Cardiac muscle cell (in vitro differentiated cells and primary cell): ENCODE results near the gene GDF11. TPM values are rescaled to one million over a fixed set of nuclear protein-coding genes. Genes with fewer than 3 reads are reported as not detected.

ENCODE experiments used
- DNase-seq, 2 donors: peaks; one replicate each; pipeline versions ENCODE4 v3.0.0 to v3.0.0-alpha.2; 2010 to 2017; ENCODE audit warnings: low read depth in 1 of 2, low spot score in 1 of 2
- H3K27ac ChIP-seq: fragments of 200-600 bp; sonication (generic); 2 replicates; pipeline ENCODE4 v1.5.1; 2016
- H3K27me3 ChIP-seq: fragments of 200-600 bp; sonication (generic); 2 replicates; pipeline ENCODE4 v1.6.0; 2016; ENCODE audit warnings: control low read depth
- H3K36me3 ChIP-seq: fragments of 200-600 bp; sonication (generic); 2 replicates; pipeline ENCODE4 v1.5.1; 2016; ENCODE audit warnings: control low read depth
- H3K4me1 ChIP-seq: fragments of 200-600 bp; sonication (generic); 2 replicates; pipeline ENCODE4 v1.8.1; 2017; ENCODE audit warnings: low read depth, mild to moderate bottlenecking, mixed run types
- H3K4me3 ChIP-seq: fragments of 200-600 bp; sonication (generic); 2 replicates; pipeline ENCODE4 v1.5.1; 2016; ENCODE audit warnings: mild to moderate bottlenecking
- H3K9me3 ChIP-seq: fragments of 200-600 bp; sonication (generic); 2 replicates; pipeline ENCODE4 v1.5.1; 2017; ENCODE audit warnings: low read depth, mild to moderate bottlenecking, control low read depth
- CTCF ChIP-seq: IDR thresholded peaks from 2 replicates; pipeline ENCODE4 v1.5.1; 2012; ENCODE audit warnings: low read depth, mild to moderate bottlenecking, low read length
- polyA plus RNA-seq: library from polyadenylated mRNA; unstranded; fragments of >200 nt; fragmentation: Nextera tagmentation; extraction: Ambion mirVana; gene quantifications from 2 replicates; pipeline ENCODE4 v1.2.1, GENCODE V29; 2016
- total RNA-seq: library from RNA; depleted of rRNA; stranded (reverse); fragments of >200 nt; gene quantifications from 2 replicates; pipeline ENCODE4 v1.2.3, GENCODE V29; 2016

The GDF11 gene
- total and polyA plus RNA-seq, 2 experiments from 2014 or later, result 13.5 to 54.2 TPM

- Histone ChIP-seq H3K36me3 (no peaks in the 10 kb centered on the region), H3K4me1 (peaks cover 18% of the 10 kb centered on the region), H3K4me3 (peak overlapping the region; percentile 64), H3K27ac (peak overlapping the region; percentile 56), H3K27me3 (no peaks in the 10 kb centered on the region), H3K9me3 (no peaks in the 10 kb centered on the region)
- DNase-seq, result peak in 1 of 2 donors; percentile 38
- no peak for TF ChIP-seq CTCF
Observed at GRCh38 chr12:55737581-55738122, 5.3 kb upstream of the GDF11 start.

GRCh38 chr12:55738123-55739024, 4.5 kb upstream of the GDF11 start:
- H3K27me3 ChIP-seq, result no peaks in the 10 kb centered on the region
- H3K4me3 ChIP-seq, result peak overlapping the region; percentile 64
- H3K36me3 ChIP-seq, result no peaks in the 10 kb centered on the region
- peak; percentile 91 to 93 for DNase-seq
- H3K27ac ChIP-seq, result peak overlapping the region; percentile 56
- no peaks in the 10 kb centered on the region for H3K9me3 ChIP-seq
- TF ChIP-seq CTCF, result peak; percentile 71
- peaks cover 19% of the 10 kb centered on the region for H3K4me1 ChIP-seq

- Histone ChIP-seq H3K4me1 (peaks cover 19% of the 10 kb centered on the region), H3K36me3 (no peaks in the 10 kb centered on the region), H3K9me3 (no peaks in the 10 kb centered on the region), H3K27ac (no peak overlapping the region), H3K27me3 (no peaks in the 10 kb centered on the region), H3K4me3 (peak overlapping the region; percentile 64)
- no peak for TF ChIP-seq CTCF
- no peak for DNase-seq
Observed at GRCh38 chr12:55739025-55739378, 3.9 kb upstream of the GDF11 start.

DNA sequence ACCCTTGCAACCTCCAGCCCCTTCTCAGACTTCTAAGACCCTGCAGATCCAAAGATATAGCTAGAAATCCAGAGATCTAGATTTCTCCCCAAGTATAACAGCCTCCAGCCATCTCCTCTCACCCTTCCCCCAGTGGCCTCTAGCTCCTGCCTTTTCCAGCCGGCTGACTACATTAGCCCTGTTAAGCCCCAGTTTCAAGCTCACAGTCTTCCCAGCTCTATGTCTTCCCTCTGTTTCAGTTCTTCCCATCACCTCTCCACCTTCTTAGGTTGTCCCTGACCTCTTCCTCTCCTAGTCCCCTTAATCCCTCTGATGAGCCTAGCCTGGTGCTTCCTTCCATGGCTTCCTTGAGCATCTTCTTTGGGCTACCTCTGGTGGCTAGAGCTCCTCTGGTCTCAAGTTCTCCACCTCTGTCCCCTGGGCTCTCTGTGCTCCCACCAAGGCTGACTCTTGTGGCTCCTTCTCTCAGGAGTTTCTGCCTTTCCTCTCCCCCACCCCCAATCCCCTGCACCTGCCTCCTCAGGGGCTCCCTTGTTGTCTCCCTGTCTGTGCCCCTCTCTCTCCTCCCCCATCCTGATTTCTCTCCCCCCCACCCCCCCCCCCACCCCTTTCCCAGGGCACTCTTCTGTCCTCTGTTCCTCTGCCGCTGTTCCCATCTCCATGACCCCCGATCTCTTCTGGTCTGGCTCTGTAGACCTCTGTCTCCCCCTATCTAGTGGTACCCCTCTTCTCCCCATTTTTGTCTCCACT, 816 bp upstream of the GDF11 start:
- Histone ChIP-seq H3K4me1 (peaks cover 21% of the 10 kb centered on the region), H3K9me3 (no peaks in the 10 kb centered on the region), H3K36me3 (no peaks in the 10 kb centered on the region), H3K27me3 (no peaks in the 10 kb centered on the region), H3K27ac (peak overlapping the region; percentile 76), H3K4me3 (peak overlapping the region; percentile 32)
- TF ChIP-seq CTCF, result no peak
- no peak for DNase-seq

GRCh38 chr12:55743406-55744339, 751 bp downstream of the GDF11 start:
- TF ChIP-seq CTCF, result peak; percentile 10
- Histone ChIP-seq H3K27me3 (no peaks in the 10 kb centered on the region), H3K27ac (peak overlapping the region; percentile 92), H3K36me3 (peaks cover under 1% of the 10 kb centered on the region), H3K4me1 (peaks cover 25% of the 10 kb centered on the region), H3K9me3 (no peaks in the 10 kb centered on the region), H3K4me3 (peak overlapping the region; percentile 53)
- peak; percentile 75 to 76 for DNase-seq
